ENCODE measurements around the gene OXSR1. TPM values are rescaled to one million over a fixed set of nuclear protein-coding genes. Genes with fewer than 3 reads are reported as not detected.

OXSR1 gene
- total and polyA plus RNA-seq, 2 of the 13 experiments (the other 11 are each of a cell fraction or from before 2014, with no cell fraction given): 27.4 to 32.6 TPM

DNA sequence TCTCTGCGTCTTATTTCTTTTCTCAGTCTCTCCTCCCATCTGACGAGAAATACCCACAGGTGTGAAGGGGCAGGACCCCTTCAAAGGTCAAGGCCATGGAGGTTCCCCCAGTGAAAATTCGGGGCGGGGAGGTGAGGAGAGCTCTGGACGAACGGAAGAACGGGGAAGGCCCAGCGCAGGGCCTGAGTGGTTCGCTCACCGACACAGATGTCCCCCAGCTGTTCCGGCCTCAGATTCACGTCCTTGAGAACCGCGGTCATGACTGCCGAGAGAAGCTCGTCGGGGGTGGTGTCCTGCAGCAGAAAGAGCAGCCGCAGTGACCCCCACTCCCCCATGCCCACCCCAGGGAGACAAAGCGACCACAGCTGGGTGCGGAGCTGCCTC is 29.0 kb upstream of the OXSR1 start (continued):
- TF ChIP-seq MYC (CRISPR knock-in tag; IDR thresholded peaks at IDR 0.05; ENCODE audit: borderline replicate concordance): 0 out of 2 replicates have a peak, but pooled peaks have one; percentile 7
- TF ChIP-seq, protein P1, sequence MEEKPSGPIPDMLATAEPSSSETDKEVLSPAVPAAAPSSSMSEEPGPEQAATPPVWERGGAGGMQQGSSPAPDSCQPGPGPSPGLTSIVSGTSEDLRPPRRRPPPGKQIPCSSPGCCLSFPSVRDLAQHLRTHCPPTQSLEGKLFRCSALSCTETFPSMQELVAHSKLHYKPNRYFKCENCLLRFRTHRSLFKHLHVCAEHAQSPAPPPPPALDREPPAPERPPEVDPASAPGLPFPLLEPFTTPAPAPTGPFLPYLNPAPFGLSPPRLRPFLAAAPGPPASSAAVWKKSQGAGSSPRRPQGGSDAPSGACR (CRISPR knock-in tag; IDR thresholded peaks at IDR 0.05): peak; percentile 84
- TF ChIP-seq ZNF230 (CRISPR knock-in tag; IDR thresholded peaks at IDR 0.05): 0 out of 2 replicates have a peak, but pooled peaks have one; percentile 43
- no peak for TF ChIP-seq GLI4 (CRISPR knock-in tag; IDR thresholded peaks at IDR 0.05; ENCODE audit: borderline replicate concordance)
- no peak for TF ChIP-seq ZFP36 (IDR thresholded peaks at IDR 0.05; ENCODE audit: borderline replicate concordance, low read depth, low read length, partially characterized antibody)
- no peak for TF ChIP-seq ZNF101 (CRISPR knock-in tag; IDR thresholded peaks at IDR 0.05; ENCODE audit: borderline replicate concordance, low read depth)
- no peak for TF ChIP-seq SOX5 (CRISPR knock-in tag; IDR thresholded peaks at IDR 0.05; ENCODE audit: borderline replicate concordance)
- TF ChIP-seq ZNF331 (CRISPR knock-in tag; IDR thresholded peaks at IDR 0.05): 0 out of 2 replicates have a peak, but pooled peaks have one; percentile 16
- TF ChIP-seq TP53 (CRISPR knock-in tag; conservative IDR thresholded peaks at IDR 0.05): no peak
- no peak for TF ChIP-seq GABPB1 (CRISPR knock-in tag; IDR thresholded peaks at IDR 0.05)
- TF ChIP-seq MED13 (CRISPR knock-in tag; IDR thresholded peaks at IDR 0.05): 0 out of 2 replicates have a peak, but pooled peaks have one; percentile 33
- no peak for TF ChIP-seq DNMT1 (CRISPR knock-in tag; IDR thresholded peaks at IDR 0.05)
- no peak for TF ChIP-seq MTA1 (CRISPR knock-in tag; IDR thresholded peaks at IDR 0.05; ENCODE audit: borderline replicate concordance)
- TF ChIP-seq ZSCAN12 (CRISPR knock-in tag; IDR thresholded peaks at IDR 0.05): no peak
- no peak for TF ChIP-seq ZNF235 (CRISPR knock-in tag; IDR thresholded peaks at IDR 0.05; ENCODE audit: borderline replicate concordance)
- no peak for TF ChIP-seq ZBTB1 (CRISPR knock-in tag; IDR thresholded peaks at IDR 0.05; ENCODE audit: borderline replicate concordance)
- no peak for TF ChIP-seq TCF12 (IDR thresholded peaks at IDR 0.05)
- TF ChIP-seq TCF12 (CRISPR knock-in tag; IDR thresholded peaks at IDR 0.05): no peak
- no peak for TF ChIP-seq ZSCAN22 (CRISPR knock-in tag; IDR thresholded peaks at IDR 0.05)
- TF ChIP-seq, protein P2, sequence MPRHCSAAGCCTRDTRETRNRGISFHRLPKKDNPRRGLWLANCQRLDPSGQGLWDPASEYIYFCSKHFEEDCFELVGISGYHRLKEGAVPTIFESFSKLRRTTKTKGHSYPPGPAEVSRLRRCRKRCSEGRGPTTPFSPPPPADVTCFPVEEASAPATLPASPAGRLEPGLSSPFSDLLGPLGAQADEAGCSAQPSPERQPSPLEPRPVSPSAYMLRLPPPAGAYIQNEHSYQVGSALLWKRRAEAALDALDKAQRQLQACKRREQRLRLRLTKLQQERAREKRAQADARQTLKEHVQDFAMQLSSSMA (CRISPR knock-in tag; IDR thresholded peaks at IDR 0.05): no peak
- TF ChIP-seq ZNF780A (CRISPR knock-in tag; IDR thresholded peaks at IDR 0.05): no peak
- TF ChIP-seq ZSCAN29 (CRISPR knock-in tag; conservative IDR thresholded peaks at IDR 0.05): no peak
- TF ChIP-seq, protein P3, sequence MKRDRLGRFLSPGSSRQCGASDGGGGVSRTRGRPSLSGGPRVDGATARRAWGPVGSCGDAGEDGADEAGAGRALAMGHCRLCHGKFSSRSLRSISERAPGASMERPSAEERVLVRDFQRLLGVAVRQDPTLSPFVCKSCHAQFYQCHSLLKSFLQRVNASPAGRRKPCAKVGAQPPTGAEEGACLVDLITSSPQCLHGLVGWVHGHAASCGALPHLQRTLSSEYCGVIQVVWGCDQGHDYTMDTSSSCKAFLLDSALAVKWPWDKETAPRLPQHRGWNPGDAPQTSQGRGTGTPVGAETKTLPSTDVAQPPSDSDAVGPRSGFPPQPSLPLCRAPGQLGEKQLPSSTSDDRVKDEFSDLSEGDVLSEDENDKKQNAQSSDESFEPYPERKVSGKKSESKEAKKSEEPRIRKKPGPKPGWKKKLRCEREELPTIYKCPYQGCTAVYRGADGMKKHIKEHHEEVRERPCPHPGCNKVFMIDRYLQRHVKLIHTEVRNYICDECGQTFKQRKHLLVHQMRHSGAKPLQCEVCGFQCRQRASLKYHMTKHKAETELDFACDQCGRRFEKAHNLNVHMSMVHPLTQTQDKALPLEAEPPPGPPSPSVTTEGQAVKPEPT (CRISPR knock-in tag; IDR thresholded peaks at IDR 0.05; ENCODE audit: low read depth): no peak
- peak; percentile 21; the same call in 1 of the 2 replicates for TF ChIP-seq ZNF841 (CRISPR knock-in tag; IDR thresholded peaks at IDR 0.05; ENCODE audit: borderline replicate concordance)
- no peak for TF ChIP-seq ZFAT (CRISPR knock-in tag; conservative IDR thresholded peaks at IDR 0.05)
- TF ChIP-seq, protein P4, sequence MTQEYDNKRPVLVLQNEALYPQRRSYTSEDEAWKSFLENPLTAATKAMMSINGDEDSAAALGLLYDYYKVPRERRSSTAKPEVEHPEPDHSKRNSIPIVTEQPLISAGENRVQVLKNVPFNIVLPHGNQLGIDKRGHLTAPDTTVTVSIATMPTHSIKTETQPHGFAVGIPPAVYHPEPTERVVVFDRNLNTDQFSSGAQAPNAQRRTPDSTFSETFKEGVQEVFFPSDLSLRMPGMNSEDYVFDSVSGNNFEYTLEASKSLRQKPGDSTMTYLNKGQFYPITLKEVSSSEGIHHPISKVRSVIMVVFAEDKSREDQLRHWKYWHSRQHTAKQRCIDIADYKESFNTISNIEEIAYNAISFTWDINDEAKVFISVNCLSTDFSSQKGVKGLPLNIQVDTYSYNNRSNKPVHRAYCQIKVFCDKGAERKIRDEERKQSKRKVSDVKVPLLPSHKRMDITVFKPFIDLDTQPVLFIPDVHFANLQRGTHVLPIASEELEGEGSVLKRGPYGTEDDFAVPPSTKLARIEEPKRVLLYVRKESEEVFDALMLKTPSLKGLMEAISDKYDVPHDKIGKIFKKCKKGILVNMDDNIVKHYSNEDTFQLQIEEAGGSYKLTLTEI (CRISPR knock-in tag; conservative IDR thresholded peaks at IDR 0.05): no peak
- TF ChIP-seq ZBTB38 (CRISPR knock-in tag; IDR thresholded peaks at IDR 0.05): no peak
- no peak for TF ChIP-seq ZSCAN20 (CRISPR knock-in tag; IDR thresholded peaks at IDR 0.05; ENCODE audit: borderline replicate concordance)
